ENCODE results near the gene TSPEAR.
A peak's percentile ranks its signal among the peaks of the same experiment; 100 is the strongest.

Gene TSPEAR

GRCh38 chr21:44456214-44456914, 255.0 kb downstream of the TSPEAR start:
- DNase-seq: no peak

- no peak for DNase-seq
These were observed 255.7 kb downstream of the TSPEAR start for GRCh38 chr21:44455524-44456213.

- peak; percentile 93 for DNase-seq
These were observed 256.4 kb downstream of the TSPEAR start, which contains the start of gene LRRC3 for GRCh38 chr21:44454747-44455523. TSS of gene LRRC3 (plus strand) at chr21:44455510. CDS start at chr21:44456645, 1,135 bp downstream.

- no peak for DNase-seq
These were observed 257.3 kb downstream of the TSPEAR start for GRCh38 chr21:44454058-44454457.

GRCh38 chr21:44453120-44453519, 258.3 kb downstream of the TSPEAR start:
- no peak for DNase-seq

- no peak for DNase-seq
These were observed 260.4 kb downstream of the TSPEAR start for GRCh38 chr21:44450999-44451398.

- no peak for DNase-seq
These were observed 261.0 kb downstream of the TSPEAR start for GRCh38 chr21:44450402-44450801.

- no peak for DNase-seq
These were observed 261.7 kb downstream of the TSPEAR start for GRCh38 chr21:44449473-44450363.

- DNase-seq: no peak
These were observed 262.7 kb downstream of the TSPEAR start for GRCh38 chr21:44448651-44449131.

Data from NCI-H82 (cell line).